Measurements from ENCODE around the gene PIM1.

PIM1 gene

DNA sequence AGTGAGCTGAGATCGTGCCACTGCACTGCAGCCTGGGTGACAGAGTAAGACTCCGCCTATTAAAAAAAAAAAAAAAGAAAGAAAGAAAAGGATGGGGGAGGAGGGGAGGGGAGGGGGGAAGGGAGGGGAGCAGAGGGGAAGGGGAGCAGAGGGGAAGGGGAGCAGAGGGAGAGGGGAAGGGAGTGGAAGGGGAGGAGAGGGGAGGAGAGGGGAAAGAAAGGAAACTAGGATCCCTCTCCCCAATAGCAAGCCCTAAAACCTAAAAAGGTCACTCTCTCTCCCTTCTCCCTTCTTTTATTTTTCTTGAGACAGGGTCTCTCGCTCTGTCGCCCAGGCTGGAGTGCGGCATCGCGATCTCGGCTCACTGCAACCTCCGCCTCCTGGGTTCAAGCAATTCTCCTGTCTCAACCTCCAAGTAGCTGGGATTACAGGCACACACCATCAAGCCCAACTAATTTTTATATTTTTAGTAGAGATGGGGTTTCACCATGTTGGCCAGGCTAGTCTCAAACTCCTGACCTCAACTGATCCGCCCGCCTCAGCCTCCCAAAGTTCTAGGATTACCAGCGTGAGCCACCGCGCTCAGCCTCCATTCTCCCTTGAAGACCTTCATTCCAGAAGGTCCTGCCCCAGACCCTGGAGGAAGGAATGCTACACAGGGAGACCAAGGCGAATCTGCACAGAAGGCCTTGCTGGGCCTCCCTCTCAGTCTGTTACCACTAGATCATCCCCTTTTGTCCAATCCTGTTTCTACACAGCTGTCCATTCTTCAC, 45.8 kb upstream of the PIM1 start:
- Histone ChIP-seq H3K4me1 (ENCODE audit: low read length) (no peaks in the 10 kb centered on the region), H3F3A (ENCODE audit: insufficient read depth, low read length) (no peaks in the 10 kb centered on the region), H3K4me3 (ENCODE audit: low read length) (no peak overlapping the region), H4K20me1 (ENCODE audit: insufficient read depth, low read length) (no peaks in the 10 kb centered on the region), H3K27me3 (replicated peaks; ENCODE audit: insufficient read depth, low read length) (no peaks in the 10 kb centered on the region), H3K4me2 (ENCODE audit: low read depth, low read length) (no peak overlapping the region), H3K27ac (ENCODE audit: low read length) (no peak overlapping the region), H2AFZ (ENCODE audit: low read length) (no peak overlapping the region), H3K9me2 (replicated peaks; ENCODE audit: insufficient read depth, low read length) (no peaks in the 10 kb centered on the region), H3K9ac (ENCODE audit: low read length) (no peak overlapping the region), H3K79me2 (ENCODE audit: low read length) (no peaks in the 10 kb centered on the region), H3K9me3 (replicated peaks; ENCODE audit: insufficient read depth, low read length) (no peaks in the 10 kb centered on the region), H3K36me3 (replicated peaks; ENCODE audit: insufficient read depth, low read length) (no peaks in the 10 kb centered on the region)
- no peak for TF ChIP-seq EZH2 (optimal IDR thresholded peaks at IDR 0.05; ENCODE audit: low read depth, low read length)
- no peak for TF ChIP-seq EZH2phosphoT487 (IDR thresholded peaks at IDR 0.05; ENCODE audit: low read length)
- TF ChIP-seq, protein P1, sequence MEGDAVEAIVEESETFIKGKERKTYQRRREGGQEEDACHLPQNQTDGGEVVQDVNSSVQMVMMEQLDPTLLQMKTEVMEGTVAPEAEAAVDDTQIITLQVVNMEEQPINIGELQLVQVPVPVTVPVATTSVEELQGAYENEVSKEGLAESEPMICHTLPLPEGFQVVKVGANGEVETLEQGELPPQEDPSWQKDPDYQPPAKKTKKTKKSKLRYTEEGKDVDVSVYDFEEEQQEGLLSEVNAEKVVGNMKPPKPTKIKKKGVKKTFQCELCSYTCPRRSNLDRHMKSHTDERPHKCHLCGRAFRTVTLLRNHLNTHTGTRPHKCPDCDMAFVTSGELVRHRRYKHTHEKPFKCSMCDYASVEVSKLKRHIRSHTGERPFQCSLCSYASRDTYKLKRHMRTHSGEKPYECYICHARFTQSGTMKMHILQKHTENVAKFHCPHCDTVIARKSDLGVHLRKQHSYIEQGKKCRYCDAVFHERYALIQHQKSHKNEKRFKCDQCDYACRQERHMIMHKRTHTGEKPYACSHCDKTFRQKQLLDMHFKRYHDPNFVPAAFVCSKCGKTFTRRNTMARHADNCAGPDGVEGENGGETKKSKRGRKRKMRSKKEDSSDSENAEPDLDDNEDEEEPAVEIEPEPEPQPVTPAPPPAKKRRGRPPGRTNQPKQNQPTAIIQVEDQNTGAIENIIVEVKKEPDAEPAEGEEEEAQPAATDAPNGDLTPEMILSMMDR (IDR thresholded peaks at IDR 0.05; ENCODE audit: low read length) = no peak
- no peak for DNase-seq

DNA sequence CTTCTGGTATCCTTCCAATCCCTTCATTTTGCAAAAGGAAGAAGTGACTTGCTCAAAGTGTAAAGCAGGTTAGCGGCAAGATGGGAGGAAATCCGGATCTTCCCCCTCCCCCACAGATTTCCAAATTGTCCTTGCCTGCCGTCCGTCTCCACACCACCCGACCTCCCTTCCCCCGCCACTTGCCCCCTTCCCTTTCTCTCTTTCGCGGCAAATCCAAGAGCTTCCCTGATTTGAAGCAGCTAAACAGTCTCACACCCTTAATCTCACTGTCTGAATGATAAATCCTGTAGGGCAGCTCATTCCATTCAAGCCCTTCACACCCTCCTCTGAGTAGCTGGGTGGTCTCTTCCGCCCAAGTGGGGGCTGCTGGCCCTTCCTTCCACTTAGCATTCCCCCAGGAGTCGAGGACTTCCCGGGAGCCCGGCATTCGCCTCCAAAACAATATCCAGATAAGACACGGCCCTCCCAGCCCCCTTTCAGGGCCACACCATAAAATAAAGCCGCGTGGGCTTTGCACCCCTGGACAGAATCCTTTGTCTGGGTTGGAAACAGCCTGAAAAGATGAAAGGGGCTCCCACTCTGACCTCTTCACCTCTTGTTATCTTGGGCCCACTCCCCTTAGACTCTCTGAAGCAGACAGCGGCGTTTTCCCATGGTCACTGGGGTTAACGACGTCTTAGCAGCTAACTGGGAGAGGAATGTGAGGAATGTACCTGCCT, 44.0 kb upstream of the PIM1 start:
- no peak overlapping the region for H3K9ac ChIP-seq (ENCODE audit: low read length)
- no peaks in the 10 kb centered on the region for H3K4me1 ChIP-seq (ENCODE audit: low read length)
- H3K79me2 ChIP-seq (ENCODE audit: low read length) = no peaks in the 10 kb centered on the region

DNA sequence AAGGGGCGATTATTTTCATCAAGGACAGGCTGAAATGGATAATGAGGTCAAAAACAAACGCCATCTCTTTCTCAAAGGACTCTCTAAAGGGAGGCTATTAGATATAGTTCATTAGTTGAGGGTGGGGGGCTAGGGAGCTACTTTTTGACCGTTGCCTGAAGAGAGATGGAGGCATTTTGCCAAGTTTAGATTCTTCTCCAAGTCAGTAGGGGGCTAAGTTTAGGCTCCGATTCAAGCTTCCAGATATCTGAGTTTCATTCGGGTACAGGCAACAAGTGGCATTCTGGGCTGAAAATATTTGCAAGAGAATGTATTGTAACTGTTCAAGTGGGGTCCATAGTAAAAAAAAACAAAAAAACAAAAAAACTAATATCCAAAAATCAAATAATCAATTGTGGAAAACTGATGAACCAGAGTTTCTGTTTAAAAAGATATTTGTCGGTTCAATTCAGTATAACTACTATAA, 43.4 kb upstream of the PIM1 start:
- Histone ChIP-seq H3K79me2 (ENCODE audit: low read length) (no peaks in the 10 kb centered on the region), H3K9me2 (replicated peaks; ENCODE audit: insufficient read depth, low read length) (no peaks in the 10 kb centered on the region), H3K9ac (ENCODE audit: low read length) (no peak overlapping the region), H3K4me2 (ENCODE audit: low read depth, low read length) (no peak overlapping the region), H3K4me3 (ENCODE audit: low read length) (no peak overlapping the region), H3K4me1 (ENCODE audit: low read length) (no peaks in the 10 kb centered on the region), H2AFZ (ENCODE audit: low read length) (no peak overlapping the region), H3K9me3 (replicated peaks; ENCODE audit: insufficient read depth, low read length) (no peaks in the 10 kb centered on the region), H3K36me3 (replicated peaks; ENCODE audit: insufficient read depth, low read length) (no peaks in the 10 kb centered on the region), H3F3A (ENCODE audit: insufficient read depth, low read length) (no peaks in the 10 kb centered on the region), H3K27me3 (replicated peaks; ENCODE audit: insufficient read depth, low read length) (no peaks in the 10 kb centered on the region), H4K20me1 (ENCODE audit: insufficient read depth, low read length) (no peaks in the 10 kb centered on the region), H3K27ac (ENCODE audit: low read length) (no peak overlapping the region)
- DNase-seq = no peak
- TF ChIP-seq EZH2 (optimal IDR thresholded peaks at IDR 0.05; ENCODE audit: low read depth, low read length) = no peak
- no peak for TF ChIP-seq EZH2phosphoT487 (IDR thresholded peaks at IDR 0.05; ENCODE audit: low read length)
- TF ChIP-seq, protein P1 (IDR thresholded peaks at IDR 0.05; ENCODE audit: low read length) = no peak

More for the DNA sequence above, 44.0 kb upstream of the PIM1 start:
- Histone ChIP-seq H3K9me3 (replicated peaks; ENCODE audit: insufficient read depth, low read length) (no peaks in the 10 kb centered on the region), H3F3A (ENCODE audit: insufficient read depth, low read length) (no peaks in the 10 kb centered on the region), H3K36me3 (replicated peaks; ENCODE audit: insufficient read depth, low read length) (no peaks in the 10 kb centered on the region), H3K4me3 (ENCODE audit: low read length) (no peak overlapping the region), H4K20me1 (ENCODE audit: insufficient read depth, low read length) (no peaks in the 10 kb centered on the region), H3K9me2 (replicated peaks; ENCODE audit: insufficient read depth, low read length) (no peaks in the 10 kb centered on the region), H2AFZ (ENCODE audit: low read length) (no peak overlapping the region), H3K4me2 (ENCODE audit: low read depth, low read length) (no peak overlapping the region), H3K27ac (ENCODE audit: low read length) (no peak overlapping the region), H3K27me3 (replicated peaks; ENCODE audit: insufficient read depth, low read length) (no peaks in the 10 kb centered on the region)
- no peak for DNase-seq
- TF ChIP-seq EZH2phosphoT487 (IDR thresholded peaks at IDR 0.05; ENCODE audit: low read length) = no peak
- no peak for TF ChIP-seq EZH2 (optimal IDR thresholded peaks at IDR 0.05; ENCODE audit: low read depth, low read length)
- TF ChIP-seq, protein P1 (IDR thresholded peaks at IDR 0.05; ENCODE audit: low read length) = no peak

Data from MM.1S (cell line).